Renal pelvis (tissue), 4 donors: ENCODE data around the gene MYADML2. TPM values are rescaled to one million over a fixed set of nuclear protein-coding genes. Genes with fewer than 3 reads are reported as not detected.

Experiments used
- DNase-seq: peaks from one replicate; pipeline ENCODE4 v3.0.0-alpha.2; 2013
- polyA plus RNA-seq, 3 donors: library from polyadenylated mRNA; unstranded; fragments of 120-200 nt; gene quantifications; one replicate each; pipeline ENCODE4 v1.2.1, GENCODE V29; 2013; ENCODE audit not compliant: insufficient read length in 3 of 3

MYADML2 gene
- polyA plus RNA-seq, 3 donors = 0.17 to 0.36 (median 0.24) TPM

- no peak for DNase-seq
Measured at GRCh38 chr17:81901167-81902022, 45.6 kb downstream of the MYADML2 start.

GRCh38 chr17:81900181-81900820 lies 46.7 kb downstream of the MYADML2 start:
- no peak for DNase-seq

DNA sequence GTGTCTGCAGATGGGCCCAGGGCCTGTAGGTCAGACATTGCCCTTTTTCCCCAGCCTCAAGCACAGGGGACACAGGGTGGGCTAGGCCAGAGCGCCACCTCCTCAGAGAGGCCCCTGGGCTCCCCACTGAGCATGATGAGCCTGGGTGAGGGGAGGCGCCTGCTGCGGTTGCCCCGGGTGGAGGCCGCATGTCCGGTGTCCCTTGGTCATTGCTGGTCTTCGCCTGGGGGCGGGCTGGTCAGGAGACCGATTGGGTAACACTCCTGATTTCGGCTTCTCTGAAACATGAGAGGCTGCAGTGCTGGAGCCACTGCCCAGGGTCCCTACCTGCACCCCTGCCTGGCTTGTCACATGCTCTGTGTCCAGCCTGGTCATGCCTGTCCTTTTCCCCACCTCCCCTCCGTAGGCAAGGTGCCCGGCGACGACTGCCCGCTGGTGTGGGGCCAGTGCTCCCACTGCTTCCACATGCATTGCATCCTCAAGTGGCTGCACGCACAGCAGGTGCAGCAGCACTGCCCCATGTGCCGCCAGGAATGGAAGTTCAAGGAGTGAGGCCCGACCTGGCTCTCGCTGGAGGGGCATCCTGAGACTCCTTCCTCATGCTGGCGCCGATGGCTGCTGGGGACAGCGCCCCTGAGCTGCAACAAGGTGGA lies 47.4 kb downstream of the MYADML2 start:
- DNase-seq = no peak

GRCh38 chr17:81898885-81899284 lies 48.1 kb downstream of the MYADML2 start:
- DNase-seq = no peak

DNA sequence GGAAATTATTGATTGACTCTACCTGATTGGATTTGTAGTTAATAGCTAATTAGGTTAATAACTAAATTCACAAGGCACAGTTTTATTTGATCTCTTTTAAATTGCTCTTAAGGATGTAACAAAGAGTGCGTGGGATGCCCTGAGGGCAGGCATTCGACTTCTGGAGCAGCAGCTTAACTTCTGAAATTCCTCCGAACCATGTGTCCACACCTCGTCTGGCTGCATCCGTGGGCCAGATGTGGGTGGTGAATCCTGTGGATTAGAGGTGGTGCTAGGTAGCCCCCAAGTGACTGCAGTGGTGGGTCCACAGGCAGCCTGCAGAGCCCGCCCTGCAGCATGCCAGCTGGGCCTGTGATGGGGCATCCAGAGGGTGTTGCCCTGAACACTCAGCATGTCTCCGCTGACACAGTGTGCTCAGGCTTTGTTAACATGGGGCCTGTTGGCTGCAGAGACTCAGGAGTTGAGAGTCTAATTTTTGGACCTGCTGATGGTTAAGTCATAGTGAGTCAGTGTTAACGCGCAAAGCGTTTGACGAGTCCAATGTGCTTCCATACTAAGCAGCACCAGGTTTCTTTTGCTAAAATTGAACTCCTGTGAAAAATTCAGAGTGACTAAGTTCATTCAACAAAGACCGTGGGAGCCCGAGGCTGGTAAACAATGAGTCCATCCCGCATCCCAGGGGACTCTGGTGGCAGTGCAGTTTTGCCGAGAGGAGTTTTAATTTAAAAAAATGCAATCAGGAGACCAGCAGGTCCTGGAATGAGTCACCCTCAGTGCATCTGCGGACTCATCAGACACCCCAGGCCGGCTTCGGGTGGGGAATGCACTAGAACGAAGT lies 48.8 kb downstream of the MYADML2 start:
- DNase-seq = no peak

GRCh38 chr17:81895400-81895799 lies 51.6 kb downstream of the MYADML2 start:
- DNase-seq = no peak

- no peak for DNase-seq
Measured at GRCh38 chr17:81891303-81891552, 55.8 kb downstream of the MYADML2 start.

DNA sequence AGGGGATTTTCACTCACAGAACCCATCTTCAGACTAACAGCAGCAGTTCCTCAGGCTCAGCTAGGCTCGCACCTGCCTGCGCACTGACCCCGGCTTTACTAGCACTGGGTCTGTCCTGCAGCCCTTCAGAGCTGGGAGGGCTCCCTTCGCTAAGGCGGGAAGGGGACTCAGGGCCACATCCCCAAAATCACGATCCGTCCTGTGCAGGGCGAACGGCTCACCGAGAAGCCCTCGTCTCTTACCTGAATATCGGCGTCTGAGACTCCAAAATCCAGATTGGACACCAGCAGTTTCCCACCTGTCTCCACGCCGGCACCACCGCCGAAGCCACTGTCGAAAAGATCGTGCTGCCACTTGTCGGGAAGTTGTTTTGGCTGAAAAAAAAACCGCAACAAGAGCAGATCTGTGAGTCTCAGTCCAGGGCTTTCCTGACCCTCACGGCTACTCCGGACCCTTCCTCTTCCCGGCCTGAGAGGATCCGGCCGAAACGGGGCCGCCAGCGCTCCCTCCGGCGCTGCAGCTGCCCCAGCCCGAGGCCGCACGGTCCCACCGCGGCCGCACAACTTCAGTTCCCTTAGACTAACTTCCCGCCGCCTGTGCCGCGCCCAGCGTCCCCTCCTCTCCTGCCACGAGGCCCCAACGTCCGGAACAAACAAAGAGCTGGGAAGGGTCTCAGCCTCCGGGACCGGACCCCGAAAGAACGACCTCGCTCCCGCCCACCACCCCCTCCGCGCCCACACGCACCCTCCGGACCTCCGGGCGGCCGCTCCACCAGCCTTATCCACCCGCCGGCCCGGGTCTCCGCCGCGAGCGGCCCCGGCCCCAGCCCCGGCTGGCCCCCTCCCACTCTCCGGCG lies 56.4 kb downstream of the MYADML2 start:
- DNase-seq = no peak

Other genes with a start within 250 kb of the MYADML2 start
- 10 to 100 TPM; 47.5 to 67.4 (median 59.2) TPM for gene MRPL12, start 243.9 kb downstream of the MYADML2 start, polyA plus RNA-seq
- gene SLC25A10, start 234.9 kb downstream of the MYADML2 start, polyA plus RNA-seq = 10 to 100 TPM; 18.9 to 22.4 (median 22.3) TPM
- 10 to 100 TPM; 11.1 to 14.0 (median 12.1) TPM for gene GCGR, start 143.1 kb downstream of the MYADML2 start, polyA plus RNA-seq
- 100 to 1,000 TPM; 102 to 124 (median 122) TPM for gene MCRIP1, start 113.9 kb downstream of the MYADML2 start, polyA plus RNA-seq
- gene PPP1R27, start 112.2 kb downstream of the MYADML2 start, polyA plus RNA-seq = under 1 TPM in 2 of 3 donors, not detected in 1; 0.14 to 0.44 TPM
- 100 to 1,000 TPM; 415 to 451 (median 445) TPM for gene P4HB, start 86.7 kb downstream of the MYADML2 start, polyA plus RNA-seq
- gene ARHGDIA, start 75.9 kb downstream of the MYADML2 start, polyA plus RNA-seq = 100 to 1,000 TPM; 171 to 228 (median 216) TPM
- 10 to 100 TPM; 63.3 to 93.8 (median 83.9) TPM for gene ALYREF, start 55.6 kb downstream of the MYADML2 start, polyA plus RNA-seq
- gene ANAPC11, start 55.5 kb downstream of the MYADML2 start, polyA plus RNA-seq = 100 to 1,000 TPM in 2 of 3 donors, 10 to 100 TPM in 1; 87.9 to 118 (median 117) TPM
- 1 to 10 TPM in 1 of 3 donors, under 1 TPM in 2; 0.71 to 1.2 (median 0.76) TPM for gene NPB, start 45.0 kb downstream of the MYADML2 start, polyA plus RNA-seq
- 10 to 100 TPM; 49.6 to 55.1 (median 52.9) TPM for gene PCYT2, start 35.8 kb downstream of the MYADML2 start, polyA plus RNA-seq
- 10 to 100 TPM; 14.0 to 21.3 (median 20.6) TPM for gene SIRT7, start 29.1 kb downstream of the MYADML2 start, polyA plus RNA-seq
- 10 to 100 TPM; 12.9 to 14.9 (median 13.1) TPM for gene MAFG, start 19.5 kb downstream of the MYADML2 start, polyA plus RNA-seq
- gene PYCR1, start 9.9 kb downstream of the MYADML2 start, polyA plus RNA-seq = 10 to 100 TPM; 26.8 to 38.2 (median 31.9) TPM
- gene NOTUM, start 14.0 kb upstream of the MYADML2 start, polyA plus RNA-seq = 1 to 10 TPM; 2.1 to 4.3 (median 2.4) TPM
- 10 to 100 TPM; 37.2 to 40.1 (median 37.4) TPM for gene ASPSCR1, start 30.4 kb upstream of the MYADML2 start, polyA plus RNA-seq
- 10 to 100 TPM; 38.7 to 51.4 (median 48.5) TPM for gene CENPX, start 75.6 kb upstream of the MYADML2 start, polyA plus RNA-seq
- 10 to 100 TPM; 15.8 to 18.1 (median 16.6) TPM for gene LRRC45, start 76.1 kb upstream of the MYADML2 start, polyA plus RNA-seq
- gene RAC3, start 84.4 kb upstream of the MYADML2 start, polyA plus RNA-seq = 10 to 100 TPM; 13.4 to 17.1 (median 14.6) TPM
- gene DCXR, start 90.5 kb upstream of the MYADML2 start, polyA plus RNA-seq = 100 to 1,000 TPM in 2 of 3 donors, 10 to 100 TPM in 1; 98.3 to 138 (median 102) TPM
- 10 to 100 TPM; 49.4 to 56.6 (median 54.8) TPM for gene RFNG, start 104.6 kb upstream of the MYADML2 start, polyA plus RNA-seq
- gene GPS1, start 104.7 kb upstream of the MYADML2 start, polyA plus RNA-seq = 100 to 1,000 TPM; 127 to 149 (median 140) TPM
- gene DUS1L, start 118.6 kb upstream of the MYADML2 start, polyA plus RNA-seq = 10 to 100 TPM; 76.8 to 96.3 (median 90.9) TPM
- 10 to 100 TPM; 41.4 to 56.7 (median 50.1) TPM for gene FASN, start 151.0 kb upstream of the MYADML2 start, polyA plus RNA-seq